ENCODE measurements around the gene ZNF555. TPM values are rescaled to one million over a fixed set of nuclear protein-coding genes. Genes with fewer than 3 reads are reported as not detected.

Gene ZNF555
- total and polyA plus RNA-seq, 2 of the 13 experiments (the other 11 are each of a cell fraction or from before 2014, with no cell fraction given), result 5.0 to 8.0 TPM

GRCh38 chr19:2840794-2841791 is at the start of gene ZNF555 (continued):
- TF ChIP-seq REST (IDR thresholded peaks at IDR 0.05; ENCODE audit: borderline replicate concordance in 1 of 2, low read depth in 1 of 2, low read length in 2 of 2) (0 out of 4 replicates have a peak, but pooled peaks of 1 of the 2 experiments have one; percentile 13), ZNF253 (CRISPR knock-in tag; IDR thresholded peaks at IDR 0.05; ENCODE audit: borderline replicate concordance) (no peak), ZNF563 (CRISPR knock-in tag; IDR thresholded peaks at IDR 0.05) (no peak; the same call in 1 of the 2 replicates), ZBTB3 (CRISPR knock-in tag; IDR thresholded peaks at IDR 0.05; ENCODE audit: borderline replicate concordance, low read depth) (0 out of 2 replicates have a peak, but pooled peaks have one; percentile 45), NR3C1 (CRISPR knock-in tag; IDR thresholded peaks at IDR 0.05) (no peak), FLYWCH1 (CRISPR knock-in tag; IDR thresholded peaks at IDR 0.05) (no peak), BRCA1 (CRISPR knock-in tag; IDR thresholded peaks at IDR 0.05) (peak; percentile 71; the same call in 1 of the 2 replicates), ZNF383 (CRISPR knock-in tag; IDR thresholded peaks at IDR 0.05; ENCODE audit: borderline replicate concordance) (peak; percentile 91; the same call in 1 of the 2 replicates), NFIC (IDR thresholded peaks at IDR 0.05; ENCODE audit: low read length) (no peak), TIGD3 (CRISPR knock-in tag; IDR thresholded peaks at IDR 0.05; ENCODE audit: borderline replicate concordance) (0 out of 2 replicates have a peak, but pooled peaks have one; percentile 53), ZMYM3 (CRISPR knock-in tag; IDR thresholded peaks at IDR 0.05) (peak; percentile 64; the same call in 1 of the 2 replicates), MXD3 (CRISPR knock-in tag; IDR thresholded peaks at IDR 0.05) (peak; percentile 47; the same call in 1 of the 2 replicates)
- TF ChIP-seq, protein P1, sequence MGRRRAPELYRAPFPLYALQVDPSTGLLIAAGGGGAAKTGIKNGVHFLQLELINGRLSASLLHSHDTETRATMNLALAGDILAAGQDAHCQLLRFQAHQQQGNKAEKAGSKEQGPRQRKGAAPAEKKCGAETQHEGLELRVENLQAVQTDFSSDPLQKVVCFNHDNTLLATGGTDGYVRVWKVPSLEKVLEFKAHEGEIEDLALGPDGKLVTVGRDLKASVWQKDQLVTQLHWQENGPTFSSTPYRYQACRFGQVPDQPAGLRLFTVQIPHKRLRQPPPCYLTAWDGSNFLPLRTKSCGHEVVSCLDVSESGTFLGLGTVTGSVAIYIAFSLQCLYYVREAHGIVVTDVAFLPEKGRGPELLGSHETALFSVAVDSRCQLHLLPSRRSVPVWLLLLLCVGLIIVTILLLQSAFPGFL (CRISPR knock-in tag; IDR thresholded peaks at IDR 0.05), result no peak
- TF ChIP-seq, protein P2, sequence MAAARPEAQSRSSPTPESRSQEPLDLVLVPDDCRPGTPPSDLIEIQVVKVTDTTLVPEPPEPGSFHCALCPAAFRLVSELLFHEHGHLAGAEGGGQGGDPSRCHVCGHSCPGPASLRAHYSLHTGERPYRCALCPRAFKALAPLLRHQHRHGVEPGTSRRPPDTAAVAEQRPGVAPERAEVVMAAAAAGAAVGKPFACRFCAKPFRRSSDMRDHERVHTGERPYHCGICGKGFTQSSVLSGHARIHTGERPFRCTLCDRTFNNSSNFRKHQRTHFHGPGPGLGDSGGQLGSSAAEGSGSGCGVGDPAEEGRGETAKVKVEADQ (CRISPR knock-in tag; IDR thresholded peaks at IDR 0.05; ENCODE audit: borderline replicate concordance), result 0 out of 2 replicates have a peak, but pooled peaks have one; percentile 61
- TF ChIP-seq, protein P3, sequence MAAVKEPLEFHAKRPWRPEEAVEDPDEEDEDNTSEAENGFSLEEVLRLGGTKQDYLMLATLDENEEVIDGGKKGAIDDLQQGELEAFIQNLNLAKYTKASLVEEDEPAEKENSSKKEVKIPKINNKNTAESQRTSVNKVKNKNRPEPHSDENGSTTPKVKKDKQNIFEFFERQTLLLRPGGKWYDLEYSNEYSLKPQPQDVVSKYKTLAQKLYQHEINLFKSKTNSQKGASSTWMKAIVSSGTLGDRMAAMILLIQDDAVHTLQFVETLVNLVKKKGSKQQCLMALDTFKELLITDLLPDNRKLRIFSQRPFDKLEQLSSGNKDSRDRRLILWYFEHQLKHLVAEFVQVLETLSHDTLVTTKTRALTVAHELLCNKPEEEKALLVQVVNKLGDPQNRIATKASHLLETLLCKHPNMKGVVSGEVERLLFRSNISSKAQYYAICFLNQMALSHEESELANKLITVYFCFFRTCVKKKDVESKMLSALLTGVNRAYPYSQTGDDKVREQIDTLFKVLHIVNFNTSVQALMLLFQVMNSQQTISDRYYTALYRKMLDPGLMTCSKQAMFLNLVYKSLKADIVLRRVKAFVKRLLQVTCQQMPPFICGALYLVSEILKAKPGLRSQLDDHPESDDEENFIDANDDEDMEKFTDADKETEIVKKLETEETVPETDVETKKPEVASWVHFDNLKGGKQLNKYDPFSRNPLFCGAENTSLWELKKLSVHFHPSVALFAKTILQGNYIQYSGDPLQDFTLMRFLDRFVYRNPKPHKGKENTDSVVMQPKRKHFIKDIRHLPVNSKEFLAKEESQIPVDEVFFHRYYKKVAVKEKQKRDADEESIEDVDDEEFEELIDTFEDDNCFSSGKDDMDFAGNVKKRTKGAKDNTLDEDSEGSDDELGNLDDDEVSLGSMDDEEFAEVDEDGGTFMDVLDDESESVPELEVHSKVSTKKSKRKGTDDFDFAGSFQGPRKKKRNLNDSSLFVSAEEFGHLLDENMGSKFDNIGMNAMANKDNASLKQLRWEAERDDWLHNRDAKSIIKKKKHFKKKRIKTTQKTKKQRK (IDR thresholded peaks at IDR 0.05; ENCODE audit: low read length), result 0 out of 2 replicates have a peak, but pooled peaks have one; percentile 38
